Measurements from ENCODE around the gene LTBP2.

GRCh38 chr14:74503291-74503937 is 108.6 kb downstream of the LTBP2 start:
- TF ChIP-seq CTCF (IDR thresholded peaks at IDR 0.05) (no peak), POLR2AphosphoS5 (IDR thresholded peaks at IDR 0.05) (no peak)

Data from stomach (tissue), 4 donors.